ENCODE data around the gene PLXNA1.

The PLXNA1 gene

GRCh38 chr3:127030508-127031412 lies 47.8 kb downstream of the PLXNA1 start:
- Mint-ChIP-seq H3K27me3 (ENCODE audit: low read depth) (no peaks in the 10 kb centered on the region), H3K27ac (no peak overlapping the region), H3K4me1 (ENCODE audit: low read depth) (no peaks in the 10 kb centered on the region), H3K9me3 (no peaks in the 10 kb centered on the region), H3K36me3 (ENCODE audit: low read depth) (no peaks in the 10 kb centered on the region), H3K4me3 (no peak overlapping the region)

DNA sequence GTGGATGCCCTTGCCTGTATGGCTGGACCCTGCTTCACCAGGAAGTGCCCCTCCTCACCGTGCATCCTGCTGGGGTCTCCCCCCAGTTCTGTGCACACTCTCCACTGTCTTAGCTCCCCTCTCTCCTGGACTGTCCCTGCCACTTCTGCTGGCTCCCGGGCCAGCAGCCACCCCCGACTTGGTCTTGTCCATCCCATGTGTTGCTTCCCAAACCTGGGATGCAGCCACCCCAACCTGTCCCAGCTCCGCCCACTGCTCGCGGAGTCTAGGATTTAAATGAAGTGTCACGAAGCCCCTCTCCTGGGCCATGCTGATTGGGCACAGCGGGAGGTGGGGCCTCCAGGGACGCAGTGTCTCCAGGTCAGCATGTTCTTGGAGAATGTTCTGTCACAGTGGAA lies 48.5 kb downstream of the PLXNA1 start:
- no peaks in the 10 kb centered on the region for H3K4me1 Mint-ChIP-seq (ENCODE audit: low read depth)
- H3K27me3 Mint-ChIP-seq (ENCODE audit: low read depth), result no peaks in the 10 kb centered on the region
- no peak overlapping the region for H3K27ac Mint-ChIP-seq
- no peak overlapping the region for H3K4me3 Mint-ChIP-seq
- H3K36me3 Mint-ChIP-seq (ENCODE audit: low read depth), result no peaks in the 10 kb centered on the region
- no peaks in the 10 kb centered on the region for H3K9me3 Mint-ChIP-seq

DNA sequence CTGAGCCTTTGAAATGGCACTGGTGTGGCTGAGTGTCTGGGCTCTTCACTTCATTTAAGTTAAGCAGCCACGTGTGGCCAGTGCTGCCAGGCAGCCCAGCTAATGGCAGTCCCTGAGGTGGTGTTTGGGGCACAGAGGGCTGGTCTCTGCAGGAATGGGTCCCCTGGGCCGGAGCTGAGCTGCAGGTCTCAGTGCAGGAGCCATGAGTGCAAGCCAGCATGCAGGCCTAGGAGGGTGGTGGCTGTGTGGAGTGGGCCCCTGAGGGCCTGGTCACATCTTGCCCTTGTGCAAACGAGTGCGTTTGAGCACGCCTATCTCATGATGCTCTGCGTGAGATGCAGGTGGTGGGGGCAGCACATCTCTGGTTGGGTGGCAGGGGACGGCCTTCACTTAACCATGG lies 48.9 kb downstream of the PLXNA1 start:
- Mint-ChIP-seq H3K9me3 (no peaks in the 10 kb centered on the region), H3K4me1 (ENCODE audit: low read depth) (no peaks in the 10 kb centered on the region), H3K36me3 (ENCODE audit: low read depth) (no peaks in the 10 kb centered on the region), H3K27ac (no peak overlapping the region), H3K27me3 (ENCODE audit: low read depth) (no peaks in the 10 kb centered on the region), H3K4me3 (no peak overlapping the region)

GRCh38 chr3:127032296-127032990 lies 49.5 kb downstream of the PLXNA1 start:
- Mint-ChIP-seq H3K4me1 (ENCODE audit: low read depth) (no peaks in the 10 kb centered on the region), H3K27me3 (ENCODE audit: low read depth) (no peaks in the 10 kb centered on the region), H3K9me3 (no peaks in the 10 kb centered on the region), H3K4me3 (no peak overlapping the region), H3K27ac (no peak overlapping the region), H3K36me3 (ENCODE audit: low read depth) (no peaks in the 10 kb centered on the region)

Data from T-helper 1 cell treated with Interleukin-12 subunit alpha and Interleukin-12 subunit beta and Interleukin-4 antibody, amounts not matched to agents 30 μg/mL and 1 μg/mL, for 36 hours (primary cell).